ENCODE measurements around the gene RBM12.

The RBM12 gene

DNA sequence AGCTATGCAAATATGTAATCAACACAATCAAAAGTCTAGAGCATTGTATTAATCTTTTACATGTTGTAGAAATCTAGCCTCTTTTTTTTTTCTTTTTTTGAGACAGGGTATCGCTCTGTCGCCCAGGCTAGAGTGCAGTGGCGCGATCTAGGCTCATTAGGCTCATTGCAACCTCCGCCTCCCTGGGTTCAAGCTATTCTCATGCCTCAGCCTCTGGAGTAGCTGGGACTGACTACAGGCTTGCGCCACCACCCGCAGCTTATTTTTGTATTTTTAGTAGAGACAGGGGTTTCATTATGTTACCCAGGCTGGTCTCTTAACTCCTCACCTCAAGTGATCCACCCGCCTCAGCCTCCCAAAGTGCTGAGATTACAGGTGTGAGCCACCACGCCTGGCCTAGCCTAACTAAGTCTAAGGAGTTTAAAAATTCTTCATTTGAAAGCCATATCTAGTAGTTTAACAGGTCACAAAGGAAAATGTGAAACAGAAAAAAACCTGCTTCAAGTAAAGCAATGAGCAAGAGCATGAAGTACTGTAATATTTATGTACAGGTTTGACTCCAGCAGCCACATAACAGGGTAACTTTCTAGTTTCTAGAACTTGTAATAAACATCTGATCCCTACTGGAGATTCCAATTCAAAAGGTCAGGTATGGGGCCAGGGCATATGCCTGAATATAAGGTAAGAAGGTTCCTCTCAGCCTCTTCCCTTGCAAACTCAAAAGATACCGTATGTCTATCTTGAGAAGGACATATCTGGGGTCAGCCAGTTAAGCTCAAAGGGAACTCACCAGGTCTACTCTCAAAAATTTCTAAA lies 4.4 kb downstream of the RBM12 start:
- H3K4me3 ChIP-seq (ENCODE audit: low read depth, low read length) = no peak overlapping the region

DNA sequence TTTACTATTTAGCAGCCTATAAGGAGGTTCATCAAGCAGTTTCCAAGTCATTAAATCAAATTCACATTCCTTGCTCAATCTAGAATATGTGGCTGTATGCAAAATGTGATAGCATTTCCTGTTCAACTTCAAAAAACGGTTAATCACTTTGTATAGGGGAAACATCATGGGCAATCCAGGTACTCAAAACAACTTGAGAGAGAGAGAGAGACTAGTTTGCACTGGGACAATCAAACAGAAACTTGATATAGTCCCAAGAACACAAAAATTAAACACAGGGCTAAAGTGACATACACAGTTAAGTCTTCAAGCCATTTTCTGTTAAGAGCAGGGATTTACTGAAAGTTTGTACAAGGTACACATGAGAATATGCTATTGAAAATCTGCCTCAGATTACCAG lies 7.4 kb downstream of the RBM12 start:
- no peak overlapping the region for H3K4me3 ChIP-seq (ENCODE audit: low read depth, low read length)

DNA sequence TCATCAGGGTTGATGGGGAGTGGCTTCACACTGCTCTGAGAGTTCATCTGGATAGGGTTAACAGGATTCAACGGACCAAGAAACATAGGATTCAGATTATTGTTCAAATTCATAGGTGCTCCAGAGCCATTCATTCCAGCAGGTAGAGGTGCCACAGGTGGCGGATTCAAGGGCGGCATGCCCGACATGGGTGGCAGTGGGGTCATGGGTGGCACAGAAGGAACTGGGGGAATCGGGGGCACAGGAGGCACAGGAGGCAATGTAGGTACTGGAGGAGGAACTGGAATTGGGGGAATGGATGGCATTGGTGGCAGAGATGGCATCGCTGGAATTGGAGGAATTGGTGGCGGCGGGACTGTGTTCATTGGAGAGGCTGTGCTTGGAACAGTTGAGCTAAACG lies 10.3 kb downstream of the RBM12 start:
- H3K4me3 ChIP-seq (ENCODE audit: low read depth, low read length) = no peak overlapping the region

DNA sequence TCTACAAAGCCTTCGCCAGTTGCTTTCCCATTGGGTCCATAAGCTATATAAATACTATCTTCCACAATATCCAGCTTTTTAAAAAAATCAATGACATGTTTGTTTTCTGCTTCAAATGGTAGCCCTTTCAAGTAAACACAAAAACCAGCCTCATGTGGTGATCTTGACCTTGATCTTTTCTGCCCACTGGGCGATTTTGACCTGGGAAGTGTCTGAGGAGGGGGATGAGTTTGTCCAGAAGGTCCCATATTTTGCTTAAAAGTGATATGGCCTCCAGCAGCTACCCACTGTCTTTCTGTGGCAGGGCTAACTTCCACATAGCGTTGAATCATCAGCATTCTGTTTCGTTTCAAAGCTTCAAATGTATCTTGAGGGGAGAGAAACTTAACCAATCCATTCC lies 10.8 kb downstream of the RBM12 start:
- no peak overlapping the region for H3K4me3 ChIP-seq (ENCODE audit: low read depth, low read length)

DNA sequence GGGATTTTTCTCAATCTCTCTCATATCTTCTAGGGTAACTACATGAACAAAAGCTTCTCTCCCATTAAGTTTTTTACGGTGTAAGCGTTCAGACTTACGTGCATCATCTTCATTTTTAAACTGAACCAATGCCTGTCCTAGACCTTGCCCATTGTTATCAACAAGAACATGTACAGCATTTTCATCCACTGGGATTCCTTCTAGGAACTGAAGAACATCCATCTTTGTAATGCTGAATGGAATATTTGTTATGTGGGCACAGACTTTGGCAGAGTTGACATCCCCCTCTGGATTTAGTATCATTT lies 11.3 kb downstream of the RBM12 start:
- H3K4me3 ChIP-seq (ENCODE audit: low read depth, low read length) = no peak overlapping the region

DNA sequence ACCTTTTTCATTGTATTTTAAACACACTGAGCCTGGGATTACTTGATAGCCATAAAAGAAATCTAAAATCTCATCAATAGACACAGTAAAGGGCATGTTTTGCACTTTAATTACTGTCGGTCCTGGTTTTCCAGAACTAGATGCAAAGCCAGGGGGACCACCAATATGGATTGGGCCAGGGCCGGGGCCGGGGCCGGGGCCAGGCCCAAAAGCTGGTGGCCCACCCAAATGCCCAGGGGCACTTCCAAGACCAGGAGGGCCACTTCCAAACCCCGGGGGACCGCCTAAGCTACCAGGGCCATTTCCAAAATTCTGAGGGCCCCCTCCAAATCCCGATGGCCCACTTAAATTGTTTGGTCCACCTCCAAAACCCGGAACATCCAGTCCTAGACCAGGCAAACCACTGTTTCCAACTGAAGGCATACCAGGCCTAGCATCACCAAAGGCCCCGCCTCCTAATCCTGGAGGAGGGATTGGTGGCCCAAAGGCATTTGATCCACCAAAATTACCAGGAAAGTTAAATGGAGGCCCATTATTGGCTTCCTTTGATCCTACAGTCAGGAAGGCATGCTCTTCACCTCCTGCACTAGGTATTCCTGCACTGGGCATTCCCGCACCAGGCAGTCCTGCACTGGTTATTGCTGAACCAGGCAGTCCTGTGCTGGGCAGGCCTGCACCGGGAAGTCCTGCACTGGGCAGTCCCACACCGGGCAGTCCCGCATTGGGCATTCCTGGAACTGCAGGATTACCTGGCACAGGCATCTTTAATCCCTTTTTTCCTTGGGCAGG lies 11.9 kb downstream of the RBM12 start:
- no peak overlapping the region for H3K4me3 ChIP-seq (ENCODE audit: low read depth, low read length)

DNA sequence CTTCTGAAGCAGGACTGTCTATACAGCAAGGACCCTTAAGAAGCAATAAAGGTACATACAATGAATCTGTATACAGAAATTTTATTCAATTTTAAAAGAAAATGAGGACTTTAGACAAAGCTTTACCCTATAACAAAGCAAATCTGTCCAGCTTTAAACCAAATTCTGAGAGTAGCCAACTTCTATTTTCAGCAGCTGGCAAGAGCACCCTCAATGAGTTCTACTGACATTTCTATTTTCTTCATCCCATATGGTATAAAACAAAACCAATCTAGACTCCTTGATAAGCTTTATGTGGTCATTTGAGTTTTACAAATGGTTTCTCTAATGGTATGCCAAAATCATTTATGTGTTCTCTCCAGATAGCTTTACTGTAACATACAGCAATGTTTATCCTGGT lies 12.7 kb downstream of the RBM12 start:
- H3K4me3 ChIP-seq (ENCODE audit: low read depth, low read length) = no peak overlapping the region

DNA sequence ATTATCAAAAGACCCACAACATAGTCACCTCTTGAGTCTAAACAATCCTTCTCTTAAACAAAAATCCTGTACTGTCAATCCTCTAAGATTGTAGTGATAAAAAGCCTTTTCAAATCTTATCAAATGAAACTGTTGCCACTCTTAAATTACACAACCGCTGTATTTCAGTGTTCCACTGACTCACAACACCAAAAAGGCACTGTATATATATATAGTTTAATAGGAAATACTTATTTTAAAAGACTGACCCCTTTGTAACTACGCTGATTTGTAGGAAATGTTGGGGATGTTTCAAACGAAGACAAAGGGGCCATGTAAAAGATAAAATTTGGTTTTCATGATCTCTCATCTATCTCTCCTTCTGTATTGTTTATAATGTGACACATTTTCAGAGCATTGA lies 14.1 kb downstream of the RBM12 start:
- no peak overlapping the region for H3K4me3 ChIP-seq (ENCODE audit: low read depth, low read length)

DNA sequence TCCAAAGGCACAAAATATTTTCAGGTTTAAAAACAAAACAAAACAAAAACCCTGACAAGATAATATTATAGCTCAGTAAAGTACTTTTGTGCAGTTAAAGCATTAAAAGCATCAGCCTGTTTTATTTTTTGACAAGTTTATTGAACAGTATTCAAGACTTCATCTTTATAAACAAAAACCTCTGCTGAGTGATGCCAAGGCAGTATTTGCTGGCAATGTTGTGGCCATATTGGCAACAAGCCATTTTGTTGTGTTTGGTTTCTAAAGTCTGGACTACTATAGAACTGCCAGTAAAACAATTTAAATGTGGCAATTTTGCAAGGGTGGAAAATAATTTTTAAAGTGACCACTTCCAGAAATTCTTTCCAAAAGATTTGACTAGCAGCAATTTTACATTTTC lies 15.9 kb downstream of the RBM12 start:
- no peak overlapping the region for H3K4me3 ChIP-seq (ENCODE audit: low read depth, low read length)

DNA sequence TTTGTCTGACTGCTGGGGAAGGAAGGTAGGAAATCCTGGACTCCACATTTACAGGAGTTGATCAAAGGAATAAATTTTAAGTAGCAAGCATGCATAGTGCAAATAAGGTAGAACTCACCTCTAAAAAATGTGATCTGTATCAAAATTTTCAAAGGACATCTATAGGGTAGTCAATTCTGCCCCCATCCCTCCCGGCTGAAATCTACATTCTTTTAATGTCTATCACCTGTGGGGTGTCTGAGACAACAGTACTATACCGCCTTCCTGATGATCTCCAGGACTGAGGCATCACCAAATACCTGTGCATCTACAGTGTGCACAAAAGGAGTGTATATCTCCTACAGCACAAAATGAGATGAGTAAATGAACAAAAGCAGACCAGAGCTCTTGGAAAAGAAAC lies 19.9 kb downstream of the RBM12 start:
- H3K4me3 ChIP-seq (ENCODE audit: low read depth, low read length) = no peak overlapping the region

DNA sequence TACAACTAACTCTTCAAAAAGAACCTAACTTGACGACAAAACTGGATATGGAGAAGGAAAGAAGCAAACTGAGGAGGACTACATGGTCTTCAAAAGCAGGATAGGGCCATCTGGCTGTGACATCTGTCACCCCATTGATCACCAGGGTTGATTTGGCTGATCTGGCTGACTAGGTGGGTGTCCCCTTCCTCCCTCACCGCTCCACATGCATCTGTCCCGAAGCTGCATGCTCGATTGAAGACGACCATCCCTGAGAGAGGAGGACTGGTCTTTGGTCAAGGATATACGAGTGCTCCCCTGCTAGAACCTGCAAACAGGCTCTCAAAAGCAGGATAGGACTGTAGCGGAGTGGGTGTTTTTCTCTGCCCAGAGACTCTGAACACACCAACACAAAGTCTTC lies 21.7 kb downstream of the RBM12 start:
- H3K4me3 ChIP-seq (ENCODE audit: low read depth, low read length) = no peak overlapping the region

DNA sequence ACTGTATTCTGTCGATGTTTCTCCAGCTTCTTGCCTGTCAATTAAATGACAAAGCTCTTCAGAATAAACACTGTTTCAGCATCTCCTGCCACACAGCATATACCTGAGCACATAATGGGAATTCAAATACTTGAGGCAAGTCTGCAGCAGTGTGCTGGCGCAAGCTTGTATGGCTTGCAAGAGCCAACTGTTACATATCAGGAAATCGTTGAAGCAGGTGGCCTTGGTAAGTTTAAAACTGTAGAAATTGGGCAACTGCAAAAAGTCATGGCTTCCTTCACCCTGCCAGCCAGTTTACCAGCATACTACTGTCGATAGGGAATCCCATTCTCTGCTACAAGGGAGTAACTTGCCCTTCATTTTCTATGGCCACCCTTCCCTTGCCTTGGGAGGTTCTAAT lies 23.0 kb downstream of the RBM12 start:
- no peak overlapping the region for H3K4me3 ChIP-seq (ENCODE audit: low read depth, low read length)

DNA sequence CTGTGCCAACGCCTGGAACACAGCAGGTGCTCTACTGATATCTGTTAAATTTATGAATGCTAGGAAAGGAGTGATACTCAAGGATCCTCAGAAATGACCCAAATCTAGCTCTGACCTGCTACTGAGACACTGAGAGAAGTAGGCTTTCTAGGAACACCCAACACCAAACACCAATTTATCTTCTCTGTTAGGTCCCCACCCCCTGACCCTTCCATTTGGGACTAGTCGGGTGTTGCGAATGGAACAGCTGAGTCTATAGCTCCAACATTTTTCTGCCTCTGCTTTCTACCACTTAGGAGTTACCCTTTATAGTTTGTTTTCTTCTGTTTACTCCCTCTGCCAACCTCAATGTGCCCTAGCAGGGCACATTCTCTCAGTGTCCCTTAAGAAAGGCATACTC lies 24.0 kb downstream of the RBM12 start:
- H3K4me3 ChIP-seq (ENCODE audit: low read depth, low read length) = no peak overlapping the region

DNA sequence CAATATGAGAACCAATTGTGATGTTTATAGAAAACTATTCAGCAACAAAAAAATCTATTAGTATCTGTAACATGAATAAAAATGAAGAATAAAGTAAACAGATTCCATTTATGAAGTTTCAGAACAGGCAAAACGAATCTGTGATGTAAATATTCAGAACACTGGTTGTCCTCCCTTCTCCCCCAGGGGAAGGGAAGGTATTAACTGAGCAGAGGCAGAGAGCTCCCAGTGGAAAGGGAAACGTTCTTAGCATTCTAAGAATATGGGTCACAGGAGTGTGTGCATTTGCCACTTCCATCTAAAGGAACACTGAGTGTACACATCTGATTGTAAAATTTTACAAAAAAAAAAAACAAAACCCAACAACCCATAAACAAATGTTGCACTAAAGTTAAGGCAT lies 25.9 kb downstream of the RBM12 start:
- no peak overlapping the region for H3K4me3 ChIP-seq (ENCODE audit: low read depth, low read length)

DNA sequence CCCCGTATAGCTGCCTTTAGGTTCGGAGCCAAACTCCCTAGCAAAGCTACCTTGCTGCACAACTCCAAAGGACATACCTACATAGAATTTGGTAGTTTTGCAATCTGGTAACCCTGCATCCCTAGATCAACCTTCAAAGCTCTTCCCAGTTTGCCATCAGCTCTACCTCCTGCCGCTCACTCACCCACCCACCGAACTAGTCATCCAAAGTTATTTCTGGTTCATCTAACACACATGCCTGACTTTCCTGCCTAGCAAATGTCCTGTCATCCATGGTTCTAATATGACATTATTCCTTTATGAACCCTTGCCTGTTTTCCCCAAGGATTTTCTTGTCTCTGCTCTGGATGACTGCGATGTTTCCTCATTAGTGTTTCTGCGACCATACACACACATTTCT lies 27.4 kb downstream of the RBM12 start:
- H3K4me3 ChIP-seq (ENCODE audit: low read depth, low read length) = no peak overlapping the region

DNA sequence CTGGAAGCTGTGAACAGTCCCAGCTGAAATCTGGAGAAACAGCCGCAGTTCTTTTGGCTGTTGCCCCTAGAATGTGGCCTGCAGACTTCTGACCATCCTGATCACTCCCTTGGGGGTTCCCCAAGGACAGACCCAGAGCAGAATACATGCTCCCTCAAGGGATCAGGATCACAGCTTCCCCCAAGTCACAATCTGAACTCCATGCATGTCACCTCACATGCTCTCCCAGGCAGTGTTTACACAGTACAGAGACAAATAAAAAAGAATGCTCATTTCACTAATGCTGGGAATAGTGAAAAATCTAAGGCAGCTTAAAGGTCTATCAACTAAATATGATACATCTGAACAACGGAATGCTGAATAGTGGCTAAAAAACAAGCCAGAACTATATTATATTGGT lies 28.6 kb downstream of the RBM12 start:
- no peak overlapping the region for H3K4me3 ChIP-seq (ENCODE audit: low read depth, low read length)

DNA sequence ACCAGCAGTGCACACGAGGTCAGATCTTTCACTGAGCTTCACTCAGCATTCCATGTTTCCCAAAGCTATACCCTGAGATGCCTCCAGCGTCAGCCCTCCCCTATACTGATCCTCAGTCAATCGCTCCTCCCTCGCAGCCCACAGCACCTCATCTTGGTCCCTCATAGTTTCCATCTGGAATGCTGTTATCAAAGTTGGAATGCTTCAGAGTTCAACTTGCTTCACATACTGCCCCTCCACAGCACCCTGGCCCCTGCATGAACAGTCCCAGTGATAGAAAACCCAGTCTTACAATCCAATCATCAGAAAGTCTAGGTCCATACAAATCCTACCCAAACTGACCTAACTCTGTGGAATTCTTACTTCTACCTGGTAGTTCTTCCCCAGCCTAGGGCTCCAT lies 29.0 kb downstream of the RBM12 start:
- H3K4me3 ChIP-seq (ENCODE audit: low read depth, low read length) = no peak overlapping the region

DNA sequence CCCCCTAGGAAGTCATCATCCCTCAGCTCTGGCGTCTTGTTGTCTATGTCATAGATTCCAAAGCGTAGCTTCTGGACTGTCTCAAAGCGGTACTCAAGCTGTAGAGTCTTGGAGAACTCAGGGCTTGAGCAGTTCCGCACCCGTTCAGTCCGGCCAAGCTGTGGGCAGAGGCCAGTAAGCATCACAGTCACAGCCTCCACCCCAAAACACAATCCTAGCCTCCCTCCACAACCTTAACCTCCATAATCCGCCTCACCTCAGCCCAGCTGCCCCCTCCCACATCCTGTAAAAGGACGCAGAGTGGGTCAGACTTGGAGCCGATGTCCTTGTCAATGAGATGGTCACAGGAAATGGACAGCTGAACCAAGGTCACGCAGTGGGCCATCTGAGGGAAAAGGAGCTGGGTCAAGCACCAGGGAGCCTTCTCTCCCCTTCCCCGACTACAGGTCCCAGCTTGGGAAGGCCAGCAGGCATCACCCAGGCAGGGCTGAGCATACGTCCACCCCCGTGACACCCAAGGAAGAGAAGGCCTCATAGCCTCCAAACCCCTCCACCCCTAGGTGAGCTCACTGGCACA lies 32.1 kb downstream of the RBM12 start:
- H3K4me3 ChIP-seq (ENCODE audit: low read depth, low read length) = no peak overlapping the region

DNA sequence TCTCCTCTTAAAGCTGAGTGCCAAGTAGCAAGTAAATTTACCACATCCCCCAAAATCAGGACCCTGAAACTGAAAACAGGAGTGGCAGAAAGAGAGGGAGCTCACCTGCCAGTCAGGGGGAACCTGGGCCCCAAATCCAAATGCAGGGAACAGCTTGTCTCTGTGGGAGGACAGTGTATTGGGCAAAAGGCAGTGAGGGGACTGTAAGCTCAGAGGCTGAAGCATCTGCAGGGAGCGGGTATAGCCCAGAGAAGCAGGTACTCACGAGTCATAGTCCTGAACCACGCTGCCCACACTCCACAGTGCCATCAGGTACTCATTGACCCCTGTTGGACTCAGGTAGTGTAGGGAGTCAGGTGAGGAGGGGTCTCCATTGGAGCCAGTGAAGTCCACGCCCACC lies 34.1 kb downstream of the RBM12 start:
- H3K4me3 ChIP-seq (ENCODE audit: low read depth, low read length) = no peak overlapping the region

DNA sequence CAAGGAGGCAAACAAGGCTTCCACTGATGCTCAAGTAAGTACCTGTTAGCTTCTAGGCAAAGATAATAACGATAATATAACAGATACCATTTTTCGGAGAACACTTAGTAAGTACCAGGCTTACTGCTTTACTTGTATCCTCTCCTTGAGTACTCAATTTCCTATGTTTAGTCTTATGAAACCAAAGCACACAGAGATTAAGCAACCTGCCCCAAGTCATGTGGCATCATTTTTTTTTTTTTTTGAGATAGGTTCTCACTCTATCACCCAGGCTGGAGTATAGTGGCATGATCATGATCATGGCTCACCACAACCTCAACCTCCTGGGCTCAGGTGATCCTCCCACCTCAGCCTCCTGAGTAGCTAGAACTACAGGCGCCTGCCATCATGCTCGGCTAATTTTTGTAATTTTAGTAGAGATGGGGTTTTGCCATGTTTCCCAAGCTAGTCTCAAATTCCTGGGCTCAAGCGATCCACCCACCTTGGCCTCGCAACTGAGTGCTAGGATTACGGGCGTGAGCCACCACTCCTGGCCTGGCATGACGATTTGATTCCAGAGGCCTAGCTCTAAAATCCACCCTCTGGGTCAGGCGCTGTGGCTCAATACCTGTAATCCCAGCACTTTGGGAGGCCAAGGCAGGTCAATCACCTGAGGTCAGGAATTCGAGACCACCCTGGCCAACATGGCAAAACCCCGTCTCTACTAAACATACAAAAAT lies 35.1 kb downstream of the RBM12 start:
- no peak overlapping the region for H3K4me3 ChIP-seq (ENCODE audit: low read depth, low read length)

DNA sequence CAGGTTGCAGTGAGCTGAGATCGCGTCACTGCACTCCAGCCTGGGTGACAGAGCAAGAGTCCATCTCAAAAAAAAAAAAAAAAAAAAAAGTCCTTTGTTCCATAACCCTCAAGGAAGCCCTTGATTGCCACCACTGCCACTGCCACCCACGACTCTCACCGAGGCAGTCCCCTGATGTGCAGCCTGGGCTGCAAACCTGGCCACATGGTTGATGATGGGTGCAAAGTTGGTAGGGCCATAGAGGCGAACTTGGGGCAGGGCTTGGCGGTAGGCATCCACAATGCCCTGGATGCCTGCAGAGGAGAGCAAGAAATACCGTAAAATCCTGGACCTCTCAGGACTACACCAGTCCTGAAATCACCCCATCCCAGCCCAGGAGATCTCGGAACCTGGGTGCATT lies 37.6 kb downstream of the RBM12 start:
- no peak overlapping the region for H3K4me3 ChIP-seq (ENCODE audit: low read depth, low read length)

All from iPS-11a (cell line).